Vagina (tissue), 2 donors: ENCODE results near the gene DNM2. TPM values are rescaled to one million over a fixed set of nuclear protein-coding genes. Genes with fewer than 3 reads are reported as not detected.

Experiments
- DNase-seq, 2 donors: peaks; one replicate each; pipeline ENCODE4 v3.0.0-alpha.2; 2017; ENCODE audit errors: extremely low spot score in 2 of 2
- H3K27ac ChIP-seq: fragments of 200-600 bp; sonication (generic); one replicate; pipeline ENCODE4 v1.5.1; 2019
- H3K27me3 ChIP-seq: fragments of 200-600 bp; sonication (generic); one replicate; pipeline ENCODE4 v1.5.1; 2019
- H3K36me3 ChIP-seq, 2 donors: fragments of 200-600 bp; sonication (generic); one replicate each; pipeline ENCODE4 v1.5.1; 2017 to 2019
- H3K4me1 ChIP-seq: fragments of 200-600 bp; sonication (generic); one replicate; pipeline ENCODE4 v1.5.1; 2019
- H3K4me3 ChIP-seq, 2 donors: fragments of 200-600 bp; sonication (generic); 1 replicate in 1 of 2; 2 replicates in 1 of 2; pipeline ENCODE4 v1.5.1; 2016 to 2019
- H3K9me3 ChIP-seq: fragments of 200-600 bp; sonication (generic); one replicate; pipeline ENCODE4 v1.5.1; 2019
- POLR2A ChIP-seq, 2 donors: fragments of 450-650 bp; IDR thresholded peaks; one replicate each; pipeline ENCODE4 v1.6.1; 2017; ENCODE audit warnings: antibody characterized with exemption in 2 of 2, mild to moderate bottlenecking in 2 of 2, moderate library complexity in 2 of 2
- POLR2AphosphoS5 ChIP-seq, 2 donors: sonication (generic); formaldehyde crosslinking; IDR thresholded peaks; one replicate each; pipeline ENCODE4 v1.9.0; 2017; ENCODE audit warnings: antibody characterized with exemption in 2 of 2, mild to moderate bottlenecking in 2 of 2, low read depth in 1 of 2; ENCODE audit not compliant: insufficient read depth in 1 of 2
- intact Hi-C: fragments of 100-400 bp; cut with DNase I; formaldehyde crosslinking; loops from one replicate; pipeline ENCODE4 v1.15.1; 2023
- total RNA-seq: library from RNA; depleted of rRNA; stranded (reverse); fragments of >200 nt; gene quantifications from one replicate; pipeline ENCODE4 v1.2.3, GENCODE V29; 2016
- TF ChIP-seq, protein P1 (sequence below), 3 experiments: fragments of 450-650 bp in 2 of 3; fragments of 200-600 bp in 1 of 3; sonication (generic) in 1 of 3; IDR thresholded peaks; one replicate each; pipeline ENCODE4 v1.5.1; 2017 to 2019; ENCODE audit warnings: antibody characterized with exemption in 3 of 3, mild to moderate bottlenecking in 2 of 3, moderate library complexity in 2 of 3

DNM2 gene
- total RNA-seq, 1 donor from 2014 or later, result 128 TPM

DNA sequence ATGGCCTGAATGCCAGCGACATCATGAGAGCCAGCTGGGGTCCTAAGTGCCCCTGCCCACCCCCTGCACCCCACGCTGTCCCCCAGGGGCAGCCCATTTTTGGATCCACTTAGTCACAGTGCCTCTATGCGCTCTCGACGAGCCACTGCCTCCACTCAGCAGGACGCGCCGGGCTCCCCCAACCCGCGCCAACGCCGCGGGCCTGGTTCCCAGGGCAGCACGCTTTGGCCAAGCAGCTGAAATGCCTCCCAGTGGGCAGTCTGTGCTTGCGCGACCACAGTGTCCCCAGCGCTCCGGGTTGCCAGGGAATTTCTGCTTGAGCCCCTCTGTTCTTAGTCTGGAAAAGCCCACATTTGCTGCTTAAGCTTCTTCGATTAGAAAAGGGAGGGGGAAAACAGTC lies 78.8 kb downstream of the DNM2 start:
- DNase-seq, result no peak
- intact Hi-C loops, result no loop called here
- TF ChIP-seq POLR2A (IDR thresholded peaks at IDR 0.05) (no peak), POLR2AphosphoS5 (IDR thresholded peaks at IDR 0.05; ENCODE audit: insufficient read depth in 1 of 2, low read depth in 1 of 2) (no peak)
- TF ChIP-seq, protein P1, sequence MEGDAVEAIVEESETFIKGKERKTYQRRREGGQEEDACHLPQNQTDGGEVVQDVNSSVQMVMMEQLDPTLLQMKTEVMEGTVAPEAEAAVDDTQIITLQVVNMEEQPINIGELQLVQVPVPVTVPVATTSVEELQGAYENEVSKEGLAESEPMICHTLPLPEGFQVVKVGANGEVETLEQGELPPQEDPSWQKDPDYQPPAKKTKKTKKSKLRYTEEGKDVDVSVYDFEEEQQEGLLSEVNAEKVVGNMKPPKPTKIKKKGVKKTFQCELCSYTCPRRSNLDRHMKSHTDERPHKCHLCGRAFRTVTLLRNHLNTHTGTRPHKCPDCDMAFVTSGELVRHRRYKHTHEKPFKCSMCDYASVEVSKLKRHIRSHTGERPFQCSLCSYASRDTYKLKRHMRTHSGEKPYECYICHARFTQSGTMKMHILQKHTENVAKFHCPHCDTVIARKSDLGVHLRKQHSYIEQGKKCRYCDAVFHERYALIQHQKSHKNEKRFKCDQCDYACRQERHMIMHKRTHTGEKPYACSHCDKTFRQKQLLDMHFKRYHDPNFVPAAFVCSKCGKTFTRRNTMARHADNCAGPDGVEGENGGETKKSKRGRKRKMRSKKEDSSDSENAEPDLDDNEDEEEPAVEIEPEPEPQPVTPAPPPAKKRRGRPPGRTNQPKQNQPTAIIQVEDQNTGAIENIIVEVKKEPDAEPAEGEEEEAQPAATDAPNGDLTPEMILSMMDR (IDR thresholded peaks at IDR 0.05), result no peak
- no peak overlapping the region for H3K4me3 ChIP-seq
- H3K27me3 ChIP-seq, result no peaks in the 10 kb centered on the region
- H3K4me1 ChIP-seq, result peaks cover 5% of the 10 kb centered on the region
- peaks cover 0 to 74% of the 10 kb centered on the region in 2 donors for H3K36me3 ChIP-seq
- H3K27ac ChIP-seq, result no peak overlapping the region
- H3K9me3 ChIP-seq, result no peaks in the 10 kb centered on the region

- intact Hi-C loops, result no loop called here
- peaks cover 0 to 74% of the 10 kb centered on the region in 2 donors for H3K36me3 ChIP-seq
- H3K9me3 ChIP-seq, result no peaks in the 10 kb centered on the region
- H3K27me3 ChIP-seq, result no peaks in the 10 kb centered on the region
- H3K4me3 ChIP-seq, result no peak overlapping the region
- no peak for DNase-seq
- no peak overlapping the region for H3K27ac ChIP-seq
- peaks cover 5% of the 10 kb centered on the region for H3K4me1 ChIP-seq
- no peak for TF ChIP-seq POLR2AphosphoS5 (IDR thresholded peaks at IDR 0.05; ENCODE audit: insufficient read depth in 1 of 2, low read depth in 1 of 2)
Observed at GRCh38 chr19:10797078-10797477, 79.2 kb downstream of the DNM2 start.

DNA sequence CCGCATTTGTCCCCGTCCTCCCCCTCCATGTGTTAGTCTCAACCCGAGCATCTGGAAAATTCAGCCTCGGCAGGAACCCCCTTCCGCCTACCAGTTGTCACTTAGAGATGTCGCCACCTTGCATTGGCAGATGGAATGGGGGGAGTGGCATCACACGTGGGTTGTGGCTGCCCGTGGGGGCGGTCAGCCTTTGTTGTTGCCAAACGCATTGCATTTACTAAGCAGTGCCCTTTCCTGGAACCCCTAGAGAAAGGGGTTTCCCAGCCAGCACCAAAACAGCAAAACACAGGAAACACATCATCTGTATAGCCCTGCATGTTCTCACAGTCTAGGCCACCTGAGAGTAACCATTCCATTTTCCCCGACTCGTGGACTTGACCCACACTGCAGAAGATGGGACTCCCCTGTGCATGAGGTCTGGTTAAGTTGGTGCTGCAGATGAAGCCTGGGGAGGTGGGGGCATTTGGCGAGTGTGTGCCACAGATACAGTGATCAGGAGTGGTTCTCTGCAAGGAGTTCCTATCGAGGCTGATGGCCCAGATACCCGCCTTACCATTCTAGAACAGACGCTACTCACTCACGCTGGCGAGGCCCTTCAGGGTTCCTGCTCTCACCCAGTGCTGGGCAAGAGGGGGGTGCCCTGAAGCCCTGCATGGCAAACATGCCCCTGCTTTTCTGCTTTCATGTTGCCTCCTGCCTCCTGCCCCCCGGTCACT lies 79.8 kb downstream of the DNM2 start:
- intact Hi-C loops, result no loop called here
- H3K9me3 ChIP-seq, result no peaks in the 10 kb centered on the region
- no peak for TF ChIP-seq POLR2A (IDR thresholded peaks at IDR 0.05)
- TF ChIP-seq, protein P1 (IDR thresholded peaks at IDR 0.05), result no peak
- no peak for TF ChIP-seq POLR2AphosphoS5 (IDR thresholded peaks at IDR 0.05; ENCODE audit: insufficient read depth in 1 of 2, low read depth in 1 of 2)
- no peaks in the 10 kb centered on the region for H3K27me3 ChIP-seq
- no peak for DNase-seq
- no peak overlapping the region for H3K27ac ChIP-seq
- H3K4me1 ChIP-seq, result peaks cover 5% of the 10 kb centered on the region
- H3K36me3 ChIP-seq, result peaks cover 0 to 76% of the 10 kb centered on the region in 2 donors
- no peak overlapping the region for H3K4me3 ChIP-seq

DNA sequence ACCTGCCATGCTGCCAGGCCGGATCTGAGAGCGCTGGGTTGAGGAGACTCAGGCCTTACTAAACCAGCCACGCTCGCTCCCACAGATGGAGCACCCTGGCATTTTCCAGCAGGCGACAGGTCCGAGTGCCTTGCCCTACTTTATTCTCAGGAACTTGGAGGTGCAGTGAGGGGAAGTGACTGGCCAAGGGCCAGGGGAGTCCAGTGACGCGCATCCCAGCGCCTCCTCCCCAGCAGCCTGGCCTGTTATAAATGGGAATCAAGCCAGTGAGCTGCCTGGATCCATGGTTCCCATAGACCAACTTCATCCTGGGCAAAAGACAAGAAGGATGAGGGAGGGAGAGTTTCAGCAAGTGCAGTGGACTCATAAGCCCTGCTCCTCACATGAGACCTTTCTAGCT lies 82.6 kb downstream of the DNM2 start:
- no peak for DNase-seq
- no peak overlapping the region for H3K27ac ChIP-seq
- peak in 1 of 2 donors; percentile 13 for TF ChIP-seq POLR2AphosphoS5 (IDR thresholded peaks at IDR 0.05; ENCODE audit: insufficient read depth in 1 of 2, low read depth in 1 of 2)
- TF ChIP-seq, protein P1 (IDR thresholded peaks at IDR 0.05), result no peak
- no peaks in the 10 kb centered on the region for H3K27me3 ChIP-seq
- intact Hi-C loops, result no loop called here
- H3K4me1 ChIP-seq, result peaks cover 5% of the 10 kb centered on the region
- no peak overlapping the region for H3K4me3 ChIP-seq
- H3K36me3 ChIP-seq, result peaks cover 0 to 75% of the 10 kb centered on the region in 2 donors
- H3K9me3 ChIP-seq, result no peaks in the 10 kb centered on the region

- no peak for DNase-seq
- Histone ChIP-seq H3K27me3 (no peaks in the 10 kb centered on the region), H3K4me1 (peaks cover 5% of the 10 kb centered on the region), H3K36me3 (peaks cover 0 to 61% of the 10 kb centered on the region in 2 donors), H3K4me3 (no peak overlapping the region), H3K27ac (no peak overlapping the region), H3K9me3 (no peaks in the 10 kb centered on the region)
- intact Hi-C loops, result no loop called here
- TF ChIP-seq POLR2AphosphoS5 (IDR thresholded peaks at IDR 0.05; ENCODE audit: insufficient read depth in 1 of 2, low read depth in 1 of 2), result no peak
- TF ChIP-seq, protein P1 (IDR thresholded peaks at IDR 0.05), result no peak
- no peak for TF ChIP-seq POLR2A (IDR thresholded peaks at IDR 0.05)
Observed at GRCh38 chr19:10802479-10802878, 84.6 kb downstream of the DNM2 start.
